Measurements from ENCODE around the gene ADGRF3.

Gene ADGRF3

GRCh38 chr2:26300234-26300925 is 46.2 kb downstream of the ADGRF3 start:
- no peak for TF ChIP-seq CTCF (IDR thresholded peaks at IDR 0.05)
- TF ChIP-seq ZFX (IDR thresholded peaks at IDR 0.05; ENCODE audit: borderline replicate concordance) = no peak
- no peak overlapping the region for H3K27ac ChIP-seq

GRCh38 chr2:26299471-26300101 is 47.0 kb downstream of the ADGRF3 start:
- TF ChIP-seq CTCF (IDR thresholded peaks at IDR 0.05) (no peak), ZFX (IDR thresholded peaks at IDR 0.05; ENCODE audit: borderline replicate concordance) (no peak)
- H3K27ac ChIP-seq = no peak overlapping the region

GRCh38 chr2:26298638-26299393 is 47.8 kb downstream of the ADGRF3 start:
- H3K27ac ChIP-seq = no peak overlapping the region
- TF ChIP-seq CTCF (IDR thresholded peaks at IDR 0.05) (no peak), ZFX (IDR thresholded peaks at IDR 0.05; ENCODE audit: borderline replicate concordance) (no peak)

GRCh38 chr2:26298286-26298637 is 48.3 kb downstream of the ADGRF3 start:
- H3K27ac ChIP-seq = no peak overlapping the region

GRCh38 chr2:26297061-26297460 is 49.5 kb downstream of the ADGRF3 start:
- TF ChIP-seq ZFX (IDR thresholded peaks at IDR 0.05; ENCODE audit: borderline replicate concordance) (no peak), CTCF (IDR thresholded peaks at IDR 0.05) (no peak)
- H3K27ac ChIP-seq = no peak overlapping the region

More at GRCh38 chr2:26298286-26298637, 48.3 kb downstream of the ADGRF3 start:
- TF ChIP-seq ZFX (IDR thresholded peaks at IDR 0.05; ENCODE audit: borderline replicate concordance) (no peak), CTCF (IDR thresholded peaks at IDR 0.05) (no peak)

GRCh38 chr2:26295511-26295910 is 51.1 kb downstream of the ADGRF3 start:
- TF ChIP-seq ZFX (IDR thresholded peaks at IDR 0.05; ENCODE audit: borderline replicate concordance) (no peak), CTCF (IDR thresholded peaks at IDR 0.05) (no peak)
- H3K27ac ChIP-seq = no peak overlapping the region

- no peak for TF ChIP-seq CTCF (IDR thresholded peaks at IDR 0.05)
- no peak for TF ChIP-seq ZFX (IDR thresholded peaks at IDR 0.05; ENCODE audit: borderline replicate concordance)
- H3K27ac ChIP-seq = no peak overlapping the region
These were observed 53.9 kb downstream of the ADGRF3 start for GRCh38 chr2:26292646-26293045.
